Transverse colon (tissue), 4 donors: ENCODE results near the gene GPC6. TPM values are rescaled to one million over a fixed set of nuclear protein-coding genes. Genes with fewer than 3 reads are reported as not detected.

Source experiments
- DNase-seq: peaks from one replicate; pipeline ENCODE4 v3.0.0-alpha.2; 2019
- H3K27ac ChIP-seq, 4 donors: fragments of 200-600 bp; sonication (generic); 2 replicates each; pipeline ENCODE4 v1.5.1; 2016 to 2018; ENCODE audit warnings: inconsistent platforms in 4 of 4
- H3K27me3 ChIP-seq: fragments of 200-600 bp; sonication (generic); 2 replicates; pipeline ENCODE4 v1.5.1; 2017; ENCODE audit warnings: inconsistent platforms
- H3K36me3 ChIP-seq, 4 donors: fragments of 200-600 bp; sonication (generic); 2 replicates each; pipeline ENCODE4 v1.5.1; 2017 to 2019; ENCODE audit warnings: inconsistent platforms in 4 of 4
- H3K4me1 ChIP-seq, 4 donors: fragments of 200-600 bp; sonication (generic); 2 replicates each; pipeline ENCODE4 v1.5.1; 2017 to 2020; ENCODE audit warnings: inconsistent platforms in 4 of 4
- H3K4me3 ChIP-seq, 4 donors: fragments of 200-600 bp; sonication (generic); 1 replicate in 1 of 4; 2 replicates in 3 of 4; pipeline versions ENCODE4 v1.5.1 to v1.6.1; 2017 to 2019; ENCODE audit warnings: inconsistent platforms in 4 of 4
- H3K9me3 ChIP-seq, 2 donors: fragments of 200-600 bp; sonication (generic); 2 replicates each; pipeline ENCODE4 v1.5.1; 2017 to 2019; ENCODE audit warnings: inconsistent platforms in 2 of 2
- EP300 ChIP-seq: sonication (generic); formaldehyde crosslinking; IDR thresholded peaks from one replicate; pipeline ENCODE4 v1.6.1; 2017; ENCODE audit warnings: antibody characterized with exemption, low read depth
- POLR2A ChIP-seq: fragments of 450-650 bp; IDR thresholded peaks from one replicate; pipeline ENCODE4 v1.6.1; 2016; ENCODE audit warnings: antibody characterized with exemption, mild to moderate bottlenecking, moderate library complexity
- POLR2AphosphoS5 ChIP-seq, 3 donors: sonication (generic); formaldehyde crosslinking; IDR thresholded peaks; one replicate each; pipeline ENCODE4 v1.6.1; 2016; ENCODE audit warnings: antibody characterized with exemption in 3 of 3
- WGBS, 2 donors: methylation state at CpG; one replicate each; pipeline ENCODE4 v1.1.5; 2018; ENCODE audit warnings: low coverage in 1 of 2; 5-methylcytosine and 5-hydroxymethylcytosine counted together
- in situ Hi-C, 4 donors: fragments of 200-750 bp; cut with MboI; loops; one replicate each; pipeline versions ENCODE4 v1.15.0 to v1.15.1; 2017; ENCODE audit warnings: low sequenced_read_pairs in 3 of 4, low pct_ligation_motif_present in 1 of 4, low pct_unique_long_range_greater_than_20kb in 1 of 4
- intact Hi-C: fragments of 100-400 bp; cut with DNase I; formaldehyde crosslinking; loops from one replicate; pipeline ENCODE4 v1.15.1; 2023; ENCODE audit warnings: low total_unique reads
- total RNA-seq, 4 donors: library from RNA; depleted of rRNA; stranded (reverse); fragments of >200 nt; gene quantifications; one replicate each; pipeline ENCODE4 v1.1.0, GENCODE V29; 2016
- TF ChIP-seq, protein P1 (sequence below), 5 experiments: fragments of 200-600 bp in 3 of 5; fragments of 450-650 bp in 2 of 5; sonication (generic) in 3 of 5; IDR thresholded peaks; 1 replicate in 2 of 5; 2 replicates in 3 of 5; pipeline ENCODE4 v1.5.1; 2016 to 2017; ENCODE audit warnings: antibody characterized with exemption in 5 of 5, inconsistent platforms in 3 of 5, mild to moderate bottlenecking in 2 of 5, moderate library complexity in 1 of 5

The GPC6 gene
- total RNA-seq, 4 donors from 2014 or later, result 0.75 to 5.7 (median 4.0) TPM

- H3K4me1 ChIP-seq, result peaks cover 0 to 8% (median 0%) of the 10 kb centered on the region in 4 donors
- no peaks in the 10 kb centered on the region for H3K27me3 ChIP-seq
- H3K9me3 ChIP-seq, result no peaks in the 10 kb centered on the region
- no peak for TF ChIP-seq POLR2A
- no peaks in the 10 kb centered on the region for H3K36me3 ChIP-seq
- H3K4me3 ChIP-seq, result no peak overlapping the region
- 76 to 86% methylated on average over 3 of the region's 3 CpGs for WGBS, 2 donors
- intact Hi-C loops (no loop called here), in situ Hi-C loops (no loop called here)
- no peak overlapping the region for H3K27ac ChIP-seq
- no peak for DNase-seq
Observed at GRCh38 chr13:94313926-94314325, 1087.3 kb downstream of the GPC6 start.

- Histone ChIP-seq H3K27ac (no peak overlapping the region), H3K9me3 (no peaks in the 10 kb centered on the region), H3K27me3 (no peaks in the 10 kb centered on the region), H3K36me3 (no peaks in the 10 kb centered on the region), H3K4me1 (peaks cover 0 to 6% (median 0%) of the 10 kb centered on the region in 4 donors), H3K4me3 (no peak overlapping the region)
- TF ChIP-seq POLR2AphosphoS5 (IDR thresholded peaks at IDR 0.05) (no peak), POLR2A (no peak), EP300 (no peak)
- TF ChIP-seq, protein P1, sequence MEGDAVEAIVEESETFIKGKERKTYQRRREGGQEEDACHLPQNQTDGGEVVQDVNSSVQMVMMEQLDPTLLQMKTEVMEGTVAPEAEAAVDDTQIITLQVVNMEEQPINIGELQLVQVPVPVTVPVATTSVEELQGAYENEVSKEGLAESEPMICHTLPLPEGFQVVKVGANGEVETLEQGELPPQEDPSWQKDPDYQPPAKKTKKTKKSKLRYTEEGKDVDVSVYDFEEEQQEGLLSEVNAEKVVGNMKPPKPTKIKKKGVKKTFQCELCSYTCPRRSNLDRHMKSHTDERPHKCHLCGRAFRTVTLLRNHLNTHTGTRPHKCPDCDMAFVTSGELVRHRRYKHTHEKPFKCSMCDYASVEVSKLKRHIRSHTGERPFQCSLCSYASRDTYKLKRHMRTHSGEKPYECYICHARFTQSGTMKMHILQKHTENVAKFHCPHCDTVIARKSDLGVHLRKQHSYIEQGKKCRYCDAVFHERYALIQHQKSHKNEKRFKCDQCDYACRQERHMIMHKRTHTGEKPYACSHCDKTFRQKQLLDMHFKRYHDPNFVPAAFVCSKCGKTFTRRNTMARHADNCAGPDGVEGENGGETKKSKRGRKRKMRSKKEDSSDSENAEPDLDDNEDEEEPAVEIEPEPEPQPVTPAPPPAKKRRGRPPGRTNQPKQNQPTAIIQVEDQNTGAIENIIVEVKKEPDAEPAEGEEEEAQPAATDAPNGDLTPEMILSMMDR (IDR thresholded peaks at IDR 0.05), result no peak
- 100% methylated on average over 1 of the region's 1 CpG; no CpG with 5 or more reads in 1 of the 2 donors for WGBS, 2 donors
- no peak for DNase-seq
- in situ Hi-C loops, result no loop called here
- intact Hi-C loops, result no loop called here
Observed at GRCh38 chr13:94315188-94315587, 1088.6 kb downstream of the GPC6 start.

DNA sequence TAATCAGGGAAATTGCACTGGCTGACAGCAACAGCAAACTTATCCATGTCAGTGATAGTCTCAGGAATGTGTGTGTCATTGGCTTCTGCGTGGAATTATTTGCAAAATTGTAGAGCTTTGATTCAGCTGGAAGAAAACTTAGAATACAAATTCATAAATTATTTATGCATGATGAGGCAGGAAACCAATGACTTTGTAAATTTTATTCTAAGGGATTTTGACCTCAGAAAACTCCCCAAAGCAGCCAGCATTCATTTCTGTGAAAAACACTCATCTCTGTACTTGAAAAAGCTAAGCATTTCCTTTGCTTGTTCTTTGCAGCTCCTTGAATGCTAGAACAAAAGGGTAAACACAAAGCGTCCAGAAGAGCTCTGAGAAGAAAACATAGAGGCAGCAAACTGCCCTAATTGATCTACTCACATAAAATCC is 1090.5 kb downstream of the GPC6 start:
- Histone ChIP-seq H3K4me1 (peaks cover 0 to 6% (median 0%) of the 10 kb centered on the region in 4 donors), H3K27ac (no peak overlapping the region), H3K4me3 (no peak overlapping the region), H3K9me3 (no peaks in the 10 kb centered on the region), H3K36me3 (no peaks in the 10 kb centered on the region), H3K27me3 (no peaks in the 10 kb centered on the region)
- WGBS, 2 donors, result 45 to 50% methylated on average over 2 of the region's 2 CpGs
- intact Hi-C loops (no loop called here), in situ Hi-C loops (no loop called here)
- no peak for TF ChIP-seq EP300
- TF ChIP-seq POLR2A, result no peak
- TF ChIP-seq, protein P1 (IDR thresholded peaks at IDR 0.05), result no peak
- no peak for TF ChIP-seq POLR2AphosphoS5 (IDR thresholded peaks at IDR 0.05)
- no peak for DNase-seq

GRCh38 chr13:94318418-94318817 is 1091.8 kb downstream of the GPC6 start:
- TF ChIP-seq, protein P1 (IDR thresholded peaks at IDR 0.05), result no peak
- no peak for TF ChIP-seq POLR2AphosphoS5 (IDR thresholded peaks at IDR 0.05)
- TF ChIP-seq EP300, result no peak
- no peak for TF ChIP-seq POLR2A
- Histone ChIP-seq H3K9me3 (no peaks in the 10 kb centered on the region), H3K4me1 (peaks cover 0 to 6% (median 0%) of the 10 kb centered on the region in 4 donors), H3K4me3 (no peak overlapping the region), H3K36me3 (no peaks in the 10 kb centered on the region), H3K27me3 (no peaks in the 10 kb centered on the region), H3K27ac (no peak overlapping the region)
- intact Hi-C loops (no loop called here), in situ Hi-C loops (no loop called here)
- WGBS, 2 donors, result 72 to 100% methylated on average over 2 to 3 of the region's 3 CpGs
- DNase-seq, result no peak

DNA sequence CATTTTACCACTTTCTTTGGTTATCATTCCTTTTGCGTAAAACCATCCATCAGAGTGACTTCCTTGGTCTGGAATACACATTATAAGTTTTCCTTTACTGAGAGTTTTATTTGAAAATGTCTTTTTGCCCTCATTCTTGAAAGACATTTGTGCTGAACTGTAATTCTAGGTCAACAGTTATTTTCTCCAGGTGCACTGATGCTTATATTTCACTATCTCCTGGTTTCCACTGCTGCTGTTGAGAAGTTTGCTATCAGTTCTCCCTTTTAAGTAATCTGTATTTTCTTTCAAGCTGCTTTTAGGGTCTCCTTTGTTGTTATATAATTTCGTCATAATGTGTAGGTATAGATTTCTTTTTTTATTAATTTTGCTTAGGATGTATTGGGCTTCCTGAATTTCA is 1092.9 kb downstream of the GPC6 start:
- Histone ChIP-seq H3K4me3 (no peak overlapping the region), H3K9me3 (no peaks in the 10 kb centered on the region), H3K36me3 (no peaks in the 10 kb centered on the region), H3K4me1 (peaks cover 0 to 6% (median 0%) of the 10 kb centered on the region in 4 donors), H3K27me3 (no peaks in the 10 kb centered on the region), H3K27ac (no peak overlapping the region)
- TF ChIP-seq POLR2AphosphoS5 (IDR thresholded peaks at IDR 0.05) (no peak), POLR2A (no peak), EP300 (no peak)
- TF ChIP-seq, protein P1 (IDR thresholded peaks at IDR 0.05), result no peak
- in situ Hi-C loops (no loop called here), intact Hi-C loops (no loop called here)
- DNase-seq, result no peak
- 87 to 94% methylated on average over 2 of the region's 2 CpGs for WGBS, 2 donors
